Epidermal melanocyte (primary cell): ENCODE data around the gene SDHC.
"Not testable (repeated sequence)": the region's sequence is repeated elsewhere in the genome, so short reads cannot be mapped to it uniquely, and the experiment has no call there.

Experiments used
- DNase-seq: peaks from one replicate; pipeline ENCODE4 v3.0.0; 2011; ENCODE audit warnings: low spot score; ENCODE audit not compliant: insufficient read length

The SDHC gene

GRCh38 chr1:161309868-161310267, 4.3 kb upstream of the SDHC start, which contains the start of gene MPZ:
Gene MPZ, minus strand, starts transcription at chr1:161309968. Its CDS starts 63 bp downstream, at chr1:161309905.
- DNase-seq, result no peak

GRCh38 chr1:161311595-161312181, 2.5 kb upstream of the SDHC start:
- DNase-seq, result no peak

DNA sequence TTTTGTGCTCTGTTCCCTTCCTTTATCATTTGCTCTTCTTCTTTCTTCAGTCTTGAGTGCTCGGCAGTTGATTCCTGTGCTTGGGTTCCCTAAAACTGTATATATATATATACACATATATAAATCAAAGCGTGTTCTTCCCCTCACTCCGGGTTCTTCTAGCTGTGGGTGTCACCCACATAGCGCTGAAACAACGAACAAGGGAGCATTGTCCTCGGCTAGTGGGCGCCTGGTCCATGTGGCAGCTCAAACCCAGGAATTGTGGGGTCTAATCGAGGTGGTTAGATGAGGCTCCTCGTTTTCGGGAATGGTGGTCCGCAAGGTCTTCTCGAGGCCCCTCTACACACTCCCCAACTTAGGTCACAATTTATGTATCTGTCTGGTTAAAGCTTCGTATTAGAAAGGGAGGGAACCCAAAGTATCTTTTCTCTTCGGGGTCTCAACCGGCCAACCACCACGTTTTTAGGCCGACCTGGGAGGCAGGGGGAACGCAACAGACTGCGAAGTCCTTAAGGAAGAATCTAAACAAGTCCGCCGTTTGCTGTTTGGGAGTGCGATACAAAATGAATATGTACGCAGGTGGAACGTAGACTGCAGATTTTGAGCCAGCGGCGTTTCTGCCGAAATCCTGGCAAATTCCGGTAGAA, 504 bp upstream of the SDHC start:
- DNase-seq, result no peak

DNA sequence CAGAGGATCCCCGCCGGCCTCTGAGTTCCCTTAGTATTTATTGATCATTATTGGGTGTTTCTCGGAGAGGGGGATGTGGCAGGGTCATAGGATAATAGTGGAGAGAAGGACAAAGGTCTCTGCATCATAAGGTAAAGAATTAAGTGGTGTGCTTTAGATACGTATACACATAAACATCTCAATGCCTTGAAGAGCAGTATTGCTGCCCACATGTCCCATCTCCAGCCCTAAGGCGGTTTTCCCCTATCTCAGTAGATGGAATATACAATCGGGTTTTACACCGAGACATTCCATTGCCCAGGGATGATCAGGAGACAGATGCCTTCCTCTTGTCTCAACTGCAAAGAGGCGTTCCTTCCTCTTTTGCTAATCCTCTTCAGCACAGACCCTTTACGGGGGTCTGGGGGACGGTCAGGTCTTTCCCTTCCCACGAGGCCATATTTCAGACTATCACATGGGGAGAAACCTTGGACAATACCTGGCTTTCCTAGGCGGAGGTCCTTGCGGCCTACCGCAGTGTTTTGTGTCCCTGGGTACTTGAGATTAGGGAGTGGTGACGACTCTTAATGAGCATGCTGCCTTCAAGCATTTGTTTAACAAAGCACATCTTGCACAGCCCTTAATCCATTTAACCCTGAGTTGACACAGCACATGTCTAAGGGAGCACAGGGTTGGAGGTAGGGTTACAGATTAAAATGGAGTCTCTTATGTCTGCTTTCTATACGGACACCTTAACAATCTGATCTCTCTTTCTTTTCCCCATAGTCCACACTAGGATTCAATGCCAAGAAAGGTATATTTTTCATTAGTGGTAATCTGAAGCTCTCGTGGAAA, 1.9 kb downstream of the SDHC start:
- DNase-seq, result not testable (repeated sequence)

GRCh38 chr1:161324020-161324419, 9.8 kb downstream of the SDHC start:
- DNase-seq, result no peak

DNA sequence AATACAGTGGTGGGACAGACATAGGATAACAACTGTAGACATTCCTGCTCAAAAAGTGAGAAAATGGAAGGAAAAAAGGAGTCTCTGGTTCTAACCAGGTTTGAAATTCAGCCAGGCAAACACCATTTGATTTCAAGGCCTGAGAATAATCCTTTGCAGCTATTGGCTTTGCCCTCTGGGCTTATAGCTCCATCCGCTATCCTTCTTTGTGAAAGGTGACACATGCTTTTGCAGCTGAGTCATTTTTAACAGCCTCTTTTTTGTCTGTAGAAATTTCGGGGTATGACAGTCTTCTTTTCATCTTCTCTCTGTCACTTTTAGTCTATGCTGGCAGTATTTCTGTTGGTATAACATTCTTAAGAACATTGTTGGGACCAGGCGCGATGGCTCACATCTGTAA, 16.2 kb downstream of the SDHC start:
- DNase-seq, result no peak

- DNase-seq, result no peak
Observed at GRCh38 chr1:161333166-161333565, 19.0 kb downstream of the SDHC start.

DNA sequence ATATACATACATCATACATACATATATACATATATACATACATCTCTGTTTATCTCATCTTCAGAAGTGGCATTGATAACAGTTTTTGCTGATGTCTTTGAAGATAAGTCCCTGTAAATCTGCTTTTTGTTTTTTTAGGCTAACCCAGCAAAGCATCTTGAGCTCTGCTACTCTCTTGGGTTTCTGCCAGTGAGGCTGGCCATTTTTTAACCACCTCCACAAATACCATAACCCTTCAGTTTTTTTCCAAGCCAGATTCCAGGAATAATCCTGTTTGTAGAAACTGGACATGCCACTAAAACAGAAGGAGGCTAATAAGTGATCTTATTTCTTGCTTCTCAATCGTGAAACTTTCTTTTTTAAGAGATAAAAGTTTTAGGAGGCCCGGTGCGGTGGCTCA, 21.6 kb downstream of the SDHC start:
- DNase-seq, result no peak

- no peak for DNase-seq
Observed at GRCh38 chr1:161342177-161342576, 28.0 kb downstream of the SDHC start.

GRCh38 chr1:161342821-161343220, 28.6 kb downstream of the SDHC start:
- DNase-seq, result no peak

GRCh38 chr1:161350671-161351070, 36.5 kb downstream of the SDHC start:
- DNase-seq, result no peak

DNA sequence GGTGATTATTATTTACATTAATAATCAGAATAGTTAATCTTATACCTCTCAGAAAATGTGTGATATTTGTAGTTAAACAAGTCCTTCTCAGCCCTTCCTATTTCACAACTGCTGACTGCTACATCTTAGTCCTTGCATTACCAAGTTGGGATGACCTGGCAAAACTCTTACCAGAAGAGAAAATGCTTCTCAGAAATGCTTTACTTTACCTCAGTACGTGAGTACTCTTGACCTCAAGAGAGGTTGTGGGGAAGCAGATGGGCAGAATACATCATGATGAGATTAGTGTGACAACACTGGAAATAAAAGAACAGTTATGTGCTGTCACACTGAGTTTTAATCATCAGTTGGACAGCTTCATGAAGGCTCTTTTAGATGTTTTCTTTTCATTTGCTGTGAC, 37.3 kb downstream of the SDHC start:
- DNase-seq, result no peak

DNA sequence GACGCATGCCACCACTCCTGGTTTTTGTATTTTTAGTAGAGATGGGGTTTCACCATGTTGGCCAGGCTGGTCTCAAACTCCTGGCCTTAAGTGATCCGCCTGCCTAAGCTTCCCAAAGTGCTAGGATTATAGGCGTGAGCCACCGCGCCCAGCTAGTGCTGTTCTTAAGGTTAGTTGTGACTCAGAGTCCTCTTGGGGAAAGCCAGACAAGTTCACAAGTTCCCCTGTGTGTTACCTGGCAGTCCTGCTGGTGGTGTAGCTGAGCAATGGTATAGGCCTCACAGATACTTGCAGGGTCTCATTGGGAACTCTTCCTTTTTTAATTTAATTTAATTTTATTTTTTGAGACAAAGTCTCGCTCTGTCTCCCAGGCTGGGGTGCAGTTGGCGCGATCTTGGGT, 42.9 kb downstream of the SDHC start:
- DNase-seq, result no peak

DNA sequence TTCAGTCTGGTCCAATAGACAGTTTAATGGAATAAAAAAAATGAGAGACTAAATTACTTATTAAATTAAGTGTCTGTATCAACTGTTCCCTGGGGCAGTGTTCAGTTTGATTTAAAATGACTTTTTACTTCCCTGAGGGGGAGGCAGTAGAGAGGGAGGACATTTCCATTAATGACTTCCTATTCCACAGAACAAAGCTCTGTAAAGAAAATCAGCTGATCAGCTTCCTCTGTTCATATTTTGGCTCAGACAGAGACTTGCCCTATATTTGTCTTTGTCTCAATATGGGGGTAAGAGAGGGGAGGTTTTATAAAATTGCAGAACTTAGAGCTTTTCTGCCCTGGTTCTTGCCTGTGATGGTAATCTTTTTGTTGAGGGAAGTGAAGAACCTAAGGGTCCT, 45.1 kb downstream of the SDHC start:
- no peak for DNase-seq

DNA sequence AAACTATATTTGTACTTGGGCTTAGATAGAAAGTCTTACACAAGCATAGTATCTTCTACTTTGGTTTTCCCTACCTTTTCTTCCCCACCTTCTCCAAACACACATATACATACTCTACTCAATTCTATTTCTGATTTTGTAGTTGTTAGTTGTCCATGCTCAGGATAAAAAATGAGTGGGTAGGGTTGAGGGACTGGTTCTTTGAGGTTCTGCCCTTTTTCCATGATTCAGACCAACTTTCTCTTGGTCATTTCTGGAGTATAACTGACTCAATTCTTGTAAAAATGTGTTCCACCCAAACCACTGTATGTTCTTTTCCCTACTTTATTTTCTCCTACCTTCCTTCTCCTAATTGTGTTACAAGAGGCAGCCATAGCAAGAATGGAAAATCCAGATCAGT, 50.2 kb downstream of the SDHC start:
- DNase-seq, result no peak

DNA sequence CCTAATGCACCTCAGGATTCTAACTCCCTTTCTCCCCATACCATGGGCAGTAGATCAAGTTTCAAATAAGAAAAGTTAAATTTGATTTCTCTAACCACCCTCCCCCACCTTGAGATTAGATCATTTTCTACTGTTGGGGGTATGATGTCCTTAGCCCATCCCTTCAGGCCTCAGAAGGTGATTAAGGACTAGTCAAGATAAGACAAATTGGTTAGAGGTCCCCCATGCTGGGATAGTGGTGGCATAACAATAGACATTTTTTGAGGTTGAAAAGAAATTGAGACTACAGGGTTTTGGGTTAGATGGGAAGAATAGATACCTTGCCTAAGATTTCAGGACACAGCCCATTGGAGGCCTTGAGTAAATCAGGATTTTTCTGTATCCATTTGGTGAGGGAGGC, 51.0 kb downstream of the SDHC start:
- no peak for DNase-seq

GRCh38 chr1:161367684-161368400, 53.7 kb downstream of the SDHC start, which contains the start of gene CFAP126:
Gene CFAP126, minus strand, starts transcription at chr1:161367876. Its CDS starts 8 bp downstream, at chr1:161367868.
- peak; percentile 73 for DNase-seq

GRCh38 chr1:161373442-161373841, 59.3 kb downstream of the SDHC start:
- no peak for DNase-seq

DNA sequence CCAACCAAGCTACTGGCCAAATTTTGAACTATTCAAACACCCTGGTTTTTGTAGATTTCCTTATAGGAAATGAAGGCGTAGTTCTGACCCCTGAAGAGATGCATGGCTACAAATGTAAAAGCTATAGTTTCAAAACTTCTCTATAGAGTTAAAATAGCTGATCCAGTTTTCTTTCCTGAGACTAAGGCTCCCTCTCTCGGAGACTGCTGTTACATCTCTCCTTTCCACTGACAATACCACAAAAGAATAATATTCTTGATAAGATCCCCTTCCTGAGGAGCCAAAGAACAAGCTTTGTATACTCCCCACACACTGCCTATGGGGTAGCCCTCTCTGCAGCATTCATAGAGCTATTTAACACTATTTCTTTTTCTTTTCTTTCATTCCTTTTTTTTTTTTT, 60.2 kb downstream of the SDHC start:
- DNase-seq, result no peak

GRCh38 chr1:161378014-161378413, 63.8 kb downstream of the SDHC start:
- no peak for DNase-seq

DNA sequence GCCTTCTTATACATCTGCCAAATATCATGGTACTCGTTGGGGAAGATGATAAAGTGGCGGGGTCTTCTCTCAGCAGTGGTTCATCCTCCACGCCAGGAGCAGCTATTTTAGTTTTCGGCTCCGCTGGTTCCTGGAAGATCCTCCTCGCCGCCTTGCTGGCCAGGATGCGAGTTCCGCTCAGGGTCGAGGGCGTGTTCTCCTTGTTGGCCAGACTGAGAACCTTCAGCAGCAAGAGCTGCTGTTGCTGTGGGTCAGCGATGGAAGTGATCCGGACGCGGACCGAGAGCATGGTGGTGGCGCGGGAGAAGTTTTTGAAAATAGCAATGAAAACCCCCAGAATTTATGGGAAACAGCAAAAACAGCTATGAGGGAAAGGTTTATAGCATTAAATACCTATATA, 64.9 kb downstream of the SDHC start:
- DNase-seq, result peak; percentile 22

DNA sequence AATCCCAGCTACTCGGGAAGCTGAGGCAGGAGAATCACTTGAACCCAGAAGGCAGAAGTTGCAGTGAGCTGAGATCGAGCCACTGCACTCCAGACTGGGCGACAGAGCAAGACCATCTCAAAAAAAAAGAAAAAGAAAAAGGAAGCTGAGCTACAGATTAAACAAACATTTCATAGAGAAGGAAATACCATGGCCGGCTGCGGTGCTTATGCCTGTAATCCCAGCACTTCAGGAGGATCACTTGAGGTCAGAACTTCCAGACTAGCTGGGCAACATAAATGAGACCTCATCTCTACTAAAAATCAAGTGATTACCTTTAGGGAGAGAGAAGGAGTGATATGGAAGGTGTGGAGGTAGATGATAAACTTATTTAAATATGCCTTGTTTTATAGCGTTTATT, 67.5 kb downstream of the SDHC start:
- no peak for DNase-seq
